ENCODE results near the gene FRAS1.
"Not testable (repeated sequence)": the region's sequence is repeated elsewhere in the genome, so short reads cannot be mapped to it uniquely, and the experiment has no call there.

Gene FRAS1

GRCh38 chr4:78218260-78218659, 161.1 kb downstream of the FRAS1 start:
- no peak for DNase-seq

GRCh38 chr4:78219825-78220224, 162.7 kb downstream of the FRAS1 start:
- no peak for DNase-seq

- no peak for DNase-seq
Observed at GRCh38 chr4:78220283-78220682, 163.2 kb downstream of the FRAS1 start.

- no peak for DNase-seq
Observed at GRCh38 chr4:78222575-78223186, 165.6 kb downstream of the FRAS1 start.

GRCh38 chr4:78225236-78225635, 168.1 kb downstream of the FRAS1 start:
- DNase-seq = no peak

- DNase-seq = no peak
Observed at GRCh38 chr4:78226279-78226678, 169.2 kb downstream of the FRAS1 start.

- no peak for DNase-seq
Observed at GRCh38 chr4:78227411-78228057, 170.4 kb downstream of the FRAS1 start.

GRCh38 chr4:78235800-78236199, 178.7 kb downstream of the FRAS1 start:
- DNase-seq = no peak

GRCh38 chr4:78237360-78237759, 180.2 kb downstream of the FRAS1 start:
- no peak for DNase-seq

GRCh38 chr4:78242071-78242470, 184.9 kb downstream of the FRAS1 start:
- DNase-seq = no peak

GRCh38 chr4:78244705-78245485, 187.8 kb downstream of the FRAS1 start:
- no peak for DNase-seq

- no peak for DNase-seq
Observed at GRCh38 chr4:78247536-78248285, 190.6 kb downstream of the FRAS1 start.

- DNase-seq = no peak
Observed at GRCh38 chr4:78250500-78250899, 193.4 kb downstream of the FRAS1 start.

- not testable (repeated sequence) for DNase-seq
Observed at GRCh38 chr4:78252773-78253172, 195.7 kb downstream of the FRAS1 start.

- DNase-seq = no peak
Observed at GRCh38 chr4:78254893-78255292, 197.8 kb downstream of the FRAS1 start.

GRCh38 chr4:78265006-78265405, 207.9 kb downstream of the FRAS1 start:
- DNase-seq = no peak

- DNase-seq = no peak
Observed at GRCh38 chr4:78267790-78268189, 210.7 kb downstream of the FRAS1 start.

GRCh38 chr4:78268597-78268996, 211.5 kb downstream of the FRAS1 start:
- DNase-seq = no peak

GRCh38 chr4:78275450-78275849, 218.3 kb downstream of the FRAS1 start:
- not testable (repeated sequence) for DNase-seq

GRCh38 chr4:78286281-78286680, 229.2 kb downstream of the FRAS1 start:
- DNase-seq = no peak

- no peak for DNase-seq
Observed at GRCh38 chr4:78288327-78288726, 231.2 kb downstream of the FRAS1 start.

GRCh38 chr4:78291277-78291676, 234.2 kb downstream of the FRAS1 start:
- no peak for DNase-seq

GRCh38 chr4:78292341-78292740, 235.2 kb downstream of the FRAS1 start:
- no peak for DNase-seq
